ENCODE results near the gene NEAT1. TPM values are rescaled to one million over a fixed set of nuclear protein-coding genes. Genes with fewer than 3 reads are reported as not detected.
A peak's percentile ranks its signal among the peaks of the same experiment; 100 is the strongest.

NEAT1 gene
- total RNA-seq, 1 donor = 818 TPM

DNA sequence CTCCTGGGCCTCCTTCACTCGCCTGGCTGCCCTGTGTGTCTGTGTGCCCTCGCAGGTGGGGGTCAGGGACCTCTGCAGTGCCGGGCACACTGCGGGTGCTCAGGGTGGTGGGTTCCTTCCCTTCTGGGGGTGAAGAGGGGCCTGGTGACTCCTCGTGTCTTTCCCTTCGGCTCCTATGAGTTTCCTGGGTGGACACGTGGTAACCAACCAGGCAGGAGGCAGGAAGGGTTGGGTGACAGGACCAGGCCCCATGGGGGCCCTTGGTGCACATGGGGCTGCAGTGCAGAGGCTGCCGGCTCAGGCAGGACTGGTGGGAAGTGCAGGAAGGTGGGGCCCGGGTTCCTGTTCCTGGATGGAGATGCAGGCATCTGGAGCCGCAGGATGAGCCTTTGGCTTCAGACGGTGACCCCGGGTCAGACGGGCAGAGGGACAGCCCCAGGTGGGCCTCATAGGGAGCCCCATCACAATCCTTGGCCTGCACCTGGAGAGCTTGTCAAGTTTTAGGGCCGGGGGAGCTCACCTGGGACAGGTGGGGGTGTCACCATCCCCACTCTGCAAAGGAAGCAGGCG, 26.6 kb upstream of the NEAT1 start:
- Histone ChIP-seq H3K27me3 (ENCODE audit: insufficient read depth, low read length) (no peaks in the 10 kb centered on the region), H2AFZ (ENCODE audit: low read length) (no peak overlapping the region), H3K9me3 (ENCODE audit: low read depth, low read length) (no peaks in the 10 kb centered on the region), H3K36me3 (ENCODE audit: insufficient read depth, low read length) (peaks cover 61% of the 10 kb centered on the region), H3K4me3 (ENCODE audit: insufficient read depth, low read length) (no peak overlapping the region), H3K79me2 (ENCODE audit: insufficient read depth, low read length) (peaks cover 39% of the 10 kb centered on the region), H4K20me1 (ENCODE audit: insufficient read depth, low read length) (peaks cover 9% of the 10 kb centered on the region), H3K4me1 (ENCODE audit: insufficient read depth, low read length) (peaks cover 2% of the 10 kb centered on the region), H3K4me2 (ENCODE audit: insufficient read depth, low read length) (no peak overlapping the region), H3K27ac (ENCODE audit: low read depth, low read length) (no peak overlapping the region)
- peak; percentile 67 for DNase-seq (ENCODE audit: insufficient read length, low spot score, missing footprints)
- TF ChIP-seq, protein P1, sequence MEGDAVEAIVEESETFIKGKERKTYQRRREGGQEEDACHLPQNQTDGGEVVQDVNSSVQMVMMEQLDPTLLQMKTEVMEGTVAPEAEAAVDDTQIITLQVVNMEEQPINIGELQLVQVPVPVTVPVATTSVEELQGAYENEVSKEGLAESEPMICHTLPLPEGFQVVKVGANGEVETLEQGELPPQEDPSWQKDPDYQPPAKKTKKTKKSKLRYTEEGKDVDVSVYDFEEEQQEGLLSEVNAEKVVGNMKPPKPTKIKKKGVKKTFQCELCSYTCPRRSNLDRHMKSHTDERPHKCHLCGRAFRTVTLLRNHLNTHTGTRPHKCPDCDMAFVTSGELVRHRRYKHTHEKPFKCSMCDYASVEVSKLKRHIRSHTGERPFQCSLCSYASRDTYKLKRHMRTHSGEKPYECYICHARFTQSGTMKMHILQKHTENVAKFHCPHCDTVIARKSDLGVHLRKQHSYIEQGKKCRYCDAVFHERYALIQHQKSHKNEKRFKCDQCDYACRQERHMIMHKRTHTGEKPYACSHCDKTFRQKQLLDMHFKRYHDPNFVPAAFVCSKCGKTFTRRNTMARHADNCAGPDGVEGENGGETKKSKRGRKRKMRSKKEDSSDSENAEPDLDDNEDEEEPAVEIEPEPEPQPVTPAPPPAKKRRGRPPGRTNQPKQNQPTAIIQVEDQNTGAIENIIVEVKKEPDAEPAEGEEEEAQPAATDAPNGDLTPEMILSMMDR (IDR thresholded peaks at IDR 0.05; ENCODE audit: extremely low read depth, low read depth, low read length) = no peak

DNA sequence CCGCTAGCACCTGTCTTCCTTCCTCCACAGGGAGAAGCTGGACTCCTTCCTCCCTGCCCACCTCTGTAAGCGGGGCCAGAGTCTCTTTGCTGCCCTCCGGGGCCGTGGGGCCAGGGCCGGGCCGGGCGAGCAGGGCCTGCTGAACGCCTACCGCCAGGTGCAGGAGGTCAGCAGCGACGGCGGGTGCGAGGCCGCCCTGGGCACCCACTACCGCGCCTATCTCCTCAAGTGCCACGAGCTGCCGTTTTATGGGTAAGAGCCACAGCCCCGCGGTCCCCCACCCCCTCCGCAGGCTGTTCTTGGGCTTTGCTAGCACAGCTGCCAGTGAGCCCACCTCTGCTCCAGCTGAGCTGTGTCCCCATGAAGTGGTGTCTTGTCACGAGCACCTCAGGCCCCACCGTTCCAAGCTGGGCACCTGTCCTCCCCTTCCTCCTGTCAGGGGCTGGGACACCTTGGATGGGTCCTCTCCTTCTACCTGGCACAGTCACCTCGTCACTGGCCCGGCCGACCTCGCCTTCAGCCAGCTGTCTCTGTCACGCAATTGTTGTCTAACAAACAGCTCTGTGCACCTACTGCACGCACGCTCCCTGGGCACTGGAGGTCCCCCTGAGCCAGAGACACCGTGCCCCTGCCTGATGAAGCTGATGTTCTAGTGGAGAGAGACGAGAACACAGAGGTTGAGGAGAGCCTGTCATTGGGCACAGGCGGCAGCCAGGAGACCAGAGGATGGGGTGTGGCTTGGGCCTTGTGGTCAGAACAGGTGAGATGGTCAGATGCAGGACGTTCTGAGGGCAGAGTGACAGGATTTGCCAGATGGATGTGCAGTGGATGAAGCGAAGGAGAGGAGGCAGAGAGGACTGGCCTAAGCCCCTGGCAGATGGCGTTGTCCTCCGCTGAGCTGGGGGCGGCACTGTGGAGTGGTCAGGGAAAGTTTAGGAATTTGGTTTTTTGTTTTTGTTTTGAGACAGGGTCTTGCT, 25.5 kb upstream of the NEAT1 start:
- Histone ChIP-seq H3K4me1 (ENCODE audit: insufficient read depth, low read length) (no peaks in the 10 kb centered on the region), H3K36me3 (ENCODE audit: insufficient read depth, low read length) (peaks cover 58% of the 10 kb centered on the region), H3K4me2 (ENCODE audit: insufficient read depth, low read length) (no peak overlapping the region), H3K79me2 (ENCODE audit: insufficient read depth, low read length) (peaks cover 31% of the 10 kb centered on the region), H3K4me3 (ENCODE audit: insufficient read depth, low read length) (no peak overlapping the region), H4K20me1 (ENCODE audit: insufficient read depth, low read length) (peaks cover 9% of the 10 kb centered on the region), H3K27me3 (ENCODE audit: insufficient read depth, low read length) (no peaks in the 10 kb centered on the region), H3K9me3 (ENCODE audit: low read depth, low read length) (no peaks in the 10 kb centered on the region), H3K27ac (ENCODE audit: low read depth, low read length) (no peak overlapping the region), H2AFZ (ENCODE audit: low read length) (no peak overlapping the region)
- TF ChIP-seq, protein P1 (IDR thresholded peaks at IDR 0.05; ENCODE audit: extremely low read depth, low read depth, low read length) = no peak
- DNase-seq (ENCODE audit: insufficient read length, low spot score, missing footprints) = peak; percentile 74

DNA sequence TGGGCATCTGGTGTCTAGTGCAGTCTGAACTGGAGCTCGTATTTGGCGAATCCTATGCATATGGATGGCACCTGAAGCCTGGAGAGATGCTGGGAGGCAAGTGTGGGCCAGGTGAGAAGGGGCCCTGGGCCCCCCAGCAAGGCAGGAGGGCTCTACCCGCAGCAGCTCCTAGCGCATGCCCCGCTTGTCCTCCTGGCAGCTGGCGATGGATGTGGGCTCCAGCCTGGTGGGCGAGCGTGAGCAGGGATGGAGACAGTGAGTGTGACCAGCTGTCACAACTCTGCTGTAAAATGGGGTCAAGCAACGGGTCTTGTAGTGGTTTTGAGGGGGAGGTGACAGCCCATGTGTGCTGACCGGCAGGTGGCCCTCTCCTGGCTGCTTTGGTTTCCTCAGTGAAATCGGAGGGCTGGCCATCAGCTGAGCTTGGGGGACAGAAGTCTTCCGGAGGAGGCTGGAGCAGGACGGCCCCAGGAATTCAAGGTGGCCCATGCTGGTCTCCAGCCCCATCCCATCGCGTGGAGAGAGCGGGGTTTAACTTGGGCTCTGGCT, 24.2 kb upstream of the NEAT1 start:
- TF ChIP-seq, protein P1 (IDR thresholded peaks at IDR 0.05; ENCODE audit: extremely low read depth, low read depth, low read length) = no peak
- H3K4me1 ChIP-seq (ENCODE audit: insufficient read depth, low read length) = no peaks in the 10 kb centered on the region
- H4K20me1 ChIP-seq (ENCODE audit: insufficient read depth, low read length) = peaks cover under 1% of the 10 kb centered on the region
- H3K36me3 ChIP-seq (ENCODE audit: insufficient read depth, low read length) = peaks cover 64% of the 10 kb centered on the region
- no peak overlapping the region for H3K4me3 ChIP-seq (ENCODE audit: insufficient read depth, low read length)
- H3K4me2 ChIP-seq (ENCODE audit: insufficient read depth, low read length) = no peak overlapping the region
- H3K27me3 ChIP-seq (ENCODE audit: insufficient read depth, low read length) = no peaks in the 10 kb centered on the region
- peak; percentile 68 for DNase-seq (ENCODE audit: insufficient read length, low spot score, missing footprints)
- H3K27ac ChIP-seq (ENCODE audit: low read depth, low read length) = no peak overlapping the region
- peaks cover 18% of the 10 kb centered on the region for H3K79me2 ChIP-seq (ENCODE audit: insufficient read depth, low read length)
- no peaks in the 10 kb centered on the region for H3K9me3 ChIP-seq (ENCODE audit: low read depth, low read length)
- no peak overlapping the region for H2AFZ ChIP-seq (ENCODE audit: low read length)

DNA sequence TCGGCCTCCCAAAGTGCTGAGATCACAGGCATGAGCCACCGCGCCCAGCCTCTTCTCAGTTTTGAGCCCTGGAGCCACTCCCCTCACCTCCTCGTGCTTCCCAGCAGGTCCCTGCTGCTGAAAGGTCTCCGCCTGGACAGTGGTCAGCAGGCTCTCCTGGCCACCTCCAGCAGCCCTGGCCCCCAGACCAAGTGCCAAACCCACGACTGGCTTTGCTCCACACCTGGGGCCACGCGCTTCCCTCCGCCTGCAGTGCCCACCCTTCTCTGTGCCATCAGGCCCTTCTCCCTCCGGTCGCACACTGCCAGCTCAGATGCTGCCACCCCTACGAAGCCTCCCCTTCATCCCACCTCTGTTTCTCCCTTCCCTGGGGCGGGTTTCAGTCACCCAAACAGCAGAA, 23.3 kb upstream of the NEAT1 start:
- no peaks in the 10 kb centered on the region for H4K20me1 ChIP-seq (ENCODE audit: insufficient read depth, low read length)
- TF ChIP-seq, protein P1 (IDR thresholded peaks at IDR 0.05; ENCODE audit: extremely low read depth, low read depth, low read length) = no peak
- no peaks in the 10 kb centered on the region for H3K27me3 ChIP-seq (ENCODE audit: insufficient read depth, low read length)
- H2AFZ ChIP-seq (ENCODE audit: low read length) = no peak overlapping the region
- H3K9me3 ChIP-seq (ENCODE audit: low read depth, low read length) = no peaks in the 10 kb centered on the region
- H3K4me2 ChIP-seq (ENCODE audit: insufficient read depth, low read length) = no peak overlapping the region
- peak; percentile 64 for DNase-seq (ENCODE audit: insufficient read length, low spot score, missing footprints)
- H3K79me2 ChIP-seq (ENCODE audit: insufficient read depth, low read length) = peaks cover 12% of the 10 kb centered on the region
- H3K27ac ChIP-seq (ENCODE audit: low read depth, low read length) = no peak overlapping the region
- H3K4me3 ChIP-seq (ENCODE audit: insufficient read depth, low read length) = no peak overlapping the region
- peaks cover 60% of the 10 kb centered on the region for H3K36me3 ChIP-seq (ENCODE audit: insufficient read depth, low read length)
- no peaks in the 10 kb centered on the region for H3K4me1 ChIP-seq (ENCODE audit: insufficient read depth, low read length)
